B cell (primary cell): Measurements from ENCODE around the gene KTN1.

ENCODE experiments used
- EZH2 ChIP-seq: IDR thresholded peaks from 2 replicates; pipeline ENCODE4 v1.6.1; 2012; ENCODE audit warnings: borderline replicate concordance, low read depth, mild to moderate bottlenecking, moderate library complexity, low read length; ENCODE audit not compliant: insufficient read depth, poor library complexity, severe bottlenecking
- TF ChIP-seq, protein P1 (sequence below): fragments of 200-600 bp; IDR thresholded peaks from one replicate; pipeline ENCODE4 v1.8.0; 2022; ENCODE audit warnings: antibody characterized with exemption, mild to moderate bottlenecking

GRCh38 chr14:55593698-55594097 lies 13.7 kb downstream of the KTN1 start:
- no peak for TF ChIP-seq EZH2
- TF ChIP-seq, protein P1, sequence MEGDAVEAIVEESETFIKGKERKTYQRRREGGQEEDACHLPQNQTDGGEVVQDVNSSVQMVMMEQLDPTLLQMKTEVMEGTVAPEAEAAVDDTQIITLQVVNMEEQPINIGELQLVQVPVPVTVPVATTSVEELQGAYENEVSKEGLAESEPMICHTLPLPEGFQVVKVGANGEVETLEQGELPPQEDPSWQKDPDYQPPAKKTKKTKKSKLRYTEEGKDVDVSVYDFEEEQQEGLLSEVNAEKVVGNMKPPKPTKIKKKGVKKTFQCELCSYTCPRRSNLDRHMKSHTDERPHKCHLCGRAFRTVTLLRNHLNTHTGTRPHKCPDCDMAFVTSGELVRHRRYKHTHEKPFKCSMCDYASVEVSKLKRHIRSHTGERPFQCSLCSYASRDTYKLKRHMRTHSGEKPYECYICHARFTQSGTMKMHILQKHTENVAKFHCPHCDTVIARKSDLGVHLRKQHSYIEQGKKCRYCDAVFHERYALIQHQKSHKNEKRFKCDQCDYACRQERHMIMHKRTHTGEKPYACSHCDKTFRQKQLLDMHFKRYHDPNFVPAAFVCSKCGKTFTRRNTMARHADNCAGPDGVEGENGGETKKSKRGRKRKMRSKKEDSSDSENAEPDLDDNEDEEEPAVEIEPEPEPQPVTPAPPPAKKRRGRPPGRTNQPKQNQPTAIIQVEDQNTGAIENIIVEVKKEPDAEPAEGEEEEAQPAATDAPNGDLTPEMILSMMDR: no peak
